Progenitor cell of endocrine pancreas (in vitro differentiated cells): ENCODE data around the gene DPEP2. TPM values are rescaled to one million over a fixed set of nuclear protein-coding genes. Genes with fewer than 3 reads are reported as not detected.
"Not testable (repeated sequence)": the region's sequence is repeated elsewhere in the genome, so short reads cannot be mapped to it uniquely, and the experiment has no call there.

Experiments
- DNase-seq: peaks from one replicate; pipeline ENCODE4 v3.0.0; 2021; ENCODE audit warnings: low spot score; ENCODE audit not compliant: unreplicated experiment
- H3K27ac Mint-ChIP-seq: 2 replicates; pipeline ENCODE4 v1.8.0; 2021; ENCODE audit warnings: mild to moderate bottlenecking, moderate library complexity, mixed read lengths
- H3K27me3 Mint-ChIP-seq: 2 replicates; pipeline ENCODE4 v1.8.0; 2021; ENCODE audit warnings: mixed read lengths
- H3K36me3 Mint-ChIP-seq: 2 replicates; pipeline ENCODE4 v1.8.0; 2022; ENCODE audit warnings: mixed read lengths; ENCODE audit not compliant: insufficient read depth
- H3K4me1 Mint-ChIP-seq: 2 replicates; pipeline ENCODE4 v1.8.0; 2021; ENCODE audit warnings: low read depth, mixed read lengths
- H3K4me3 Mint-ChIP-seq: 2 replicates; pipeline ENCODE4 v1.8.0; 2021; ENCODE audit warnings: low read depth, mild to moderate bottlenecking, moderate library complexity, mixed read lengths
- H3K9me3 Mint-ChIP-seq: 2 replicates; pipeline ENCODE4 v1.8.0; 2021; ENCODE audit warnings: low read depth, mixed read lengths
- total RNA-seq: library from RNA; stranded (reverse); gene quantifications from 2 replicates; pipeline ENCODE4 v1.2.1, GENCODE V29; 2021
- TF ChIP-seq, protein P1 (sequence below): fragments of 200-600 bp; sonication (generic); IDR thresholded peaks from one replicate; pipeline ENCODE4 v1.5.0; 2021; ENCODE audit warnings: antibody characterized with exemption, mild to moderate bottlenecking; ENCODE audit not compliant: unreplicated experiment

The DPEP2 gene
- total RNA-seq, 1 donor from 2014 or later = not detected

DNA sequence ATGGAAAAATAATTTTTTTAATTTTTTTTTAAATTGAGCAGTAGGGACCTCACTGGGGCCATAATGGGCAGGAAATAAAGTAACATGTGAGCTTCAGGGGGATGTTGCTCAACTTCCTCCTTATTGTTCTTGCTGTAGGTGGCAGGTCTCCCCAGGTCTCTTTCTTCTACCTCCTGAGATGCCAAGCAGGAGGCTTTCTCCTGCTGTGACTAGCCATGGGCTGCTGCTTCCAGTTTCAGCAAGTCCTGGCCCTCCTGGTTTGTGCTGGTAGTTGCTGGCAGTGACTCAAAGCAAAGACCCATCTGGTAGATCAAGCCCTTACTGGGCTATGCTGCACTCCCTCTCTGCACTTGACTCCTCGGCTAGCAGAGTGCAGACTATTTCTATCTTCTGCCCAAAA, 14.2 kb upstream of the DPEP2 start:
- H3K9me3 Mint-ChIP-seq = no peaks in the 10 kb centered on the region
- H3K4me1 Mint-ChIP-seq = no peaks in the 10 kb centered on the region
- no peak overlapping the region for H3K27ac Mint-ChIP-seq
- no peak overlapping the region for H3K4me3 Mint-ChIP-seq
- no peak for DNase-seq
- H3K36me3 Mint-ChIP-seq = no peaks in the 10 kb centered on the region
- TF ChIP-seq, protein P1, sequence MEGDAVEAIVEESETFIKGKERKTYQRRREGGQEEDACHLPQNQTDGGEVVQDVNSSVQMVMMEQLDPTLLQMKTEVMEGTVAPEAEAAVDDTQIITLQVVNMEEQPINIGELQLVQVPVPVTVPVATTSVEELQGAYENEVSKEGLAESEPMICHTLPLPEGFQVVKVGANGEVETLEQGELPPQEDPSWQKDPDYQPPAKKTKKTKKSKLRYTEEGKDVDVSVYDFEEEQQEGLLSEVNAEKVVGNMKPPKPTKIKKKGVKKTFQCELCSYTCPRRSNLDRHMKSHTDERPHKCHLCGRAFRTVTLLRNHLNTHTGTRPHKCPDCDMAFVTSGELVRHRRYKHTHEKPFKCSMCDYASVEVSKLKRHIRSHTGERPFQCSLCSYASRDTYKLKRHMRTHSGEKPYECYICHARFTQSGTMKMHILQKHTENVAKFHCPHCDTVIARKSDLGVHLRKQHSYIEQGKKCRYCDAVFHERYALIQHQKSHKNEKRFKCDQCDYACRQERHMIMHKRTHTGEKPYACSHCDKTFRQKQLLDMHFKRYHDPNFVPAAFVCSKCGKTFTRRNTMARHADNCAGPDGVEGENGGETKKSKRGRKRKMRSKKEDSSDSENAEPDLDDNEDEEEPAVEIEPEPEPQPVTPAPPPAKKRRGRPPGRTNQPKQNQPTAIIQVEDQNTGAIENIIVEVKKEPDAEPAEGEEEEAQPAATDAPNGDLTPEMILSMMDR = no peak
- H3K27me3 Mint-ChIP-seq = peaks cover 9% of the 10 kb centered on the region

DNA sequence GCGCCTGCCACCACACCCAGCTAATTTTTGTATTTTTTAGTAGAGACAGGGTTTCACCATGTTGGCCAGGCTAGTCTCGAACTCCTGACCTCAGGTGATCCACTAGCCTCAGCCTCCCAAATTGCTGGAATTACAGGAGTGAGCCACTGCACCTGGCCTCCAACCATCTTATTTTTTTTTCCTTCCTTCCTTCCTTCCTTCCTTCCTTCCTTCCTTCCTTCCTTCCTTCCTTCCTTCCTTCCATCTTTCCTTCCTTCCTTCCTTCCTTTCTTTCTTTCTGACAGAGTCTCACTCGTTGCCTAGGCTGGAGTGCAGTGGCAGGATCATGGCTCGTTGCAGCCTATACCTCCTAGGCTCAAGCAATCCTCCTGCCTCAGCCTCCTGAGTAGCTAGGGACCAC, 10.6 kb upstream of the DPEP2 start:
- not testable (repeated sequence) for H3K4me1 Mint-ChIP-seq, DNase-seq, H3K27ac Mint-ChIP-seq

DNA sequence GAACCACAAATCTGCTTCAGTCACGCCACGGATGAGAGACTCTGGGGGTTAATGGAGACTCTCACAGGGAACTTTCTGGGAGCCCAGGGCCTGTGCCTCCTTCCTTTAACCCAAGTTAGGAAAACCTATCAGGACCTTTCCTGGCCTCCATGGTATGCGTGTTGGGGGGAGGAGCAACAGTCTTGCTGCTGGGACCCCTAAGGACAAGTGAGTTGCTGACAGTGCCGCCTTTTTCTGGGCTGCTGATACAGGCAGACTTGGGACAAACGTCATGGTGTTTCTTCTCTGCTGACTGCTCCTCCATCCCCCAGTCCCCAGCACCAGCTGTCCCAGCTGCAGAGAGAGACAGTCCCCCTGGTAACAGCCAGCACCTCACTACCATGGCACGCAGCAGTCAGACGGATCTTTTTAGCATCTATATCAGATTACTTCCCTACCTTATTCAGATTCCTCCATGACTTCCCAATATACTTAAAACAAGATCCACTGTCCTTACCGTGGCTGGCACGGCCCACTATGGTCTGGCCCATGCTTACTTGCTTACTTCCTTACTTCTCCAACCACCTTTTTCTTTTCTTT, 10.0 kb upstream of the DPEP2 start:
- Mint-ChIP-seq H3K4me3 (no peak overlapping the region), H3K27ac (no peak overlapping the region), H3K4me1 (no peaks in the 10 kb centered on the region), H3K9me3 (no peaks in the 10 kb centered on the region), H3K27me3 (peaks cover 7% of the 10 kb centered on the region), H3K36me3 (no peaks in the 10 kb centered on the region)
- TF ChIP-seq, protein P1 = no peak
- no peak for DNase-seq

More for the DNA sequence above, 10.6 kb upstream of the DPEP2 start:
- not testable (repeated sequence) for H3K36me3 Mint-ChIP-seq, H3K9me3 Mint-ChIP-seq, H3K4me3 Mint-ChIP-seq, H3K27me3 Mint-ChIP-seq

DNA sequence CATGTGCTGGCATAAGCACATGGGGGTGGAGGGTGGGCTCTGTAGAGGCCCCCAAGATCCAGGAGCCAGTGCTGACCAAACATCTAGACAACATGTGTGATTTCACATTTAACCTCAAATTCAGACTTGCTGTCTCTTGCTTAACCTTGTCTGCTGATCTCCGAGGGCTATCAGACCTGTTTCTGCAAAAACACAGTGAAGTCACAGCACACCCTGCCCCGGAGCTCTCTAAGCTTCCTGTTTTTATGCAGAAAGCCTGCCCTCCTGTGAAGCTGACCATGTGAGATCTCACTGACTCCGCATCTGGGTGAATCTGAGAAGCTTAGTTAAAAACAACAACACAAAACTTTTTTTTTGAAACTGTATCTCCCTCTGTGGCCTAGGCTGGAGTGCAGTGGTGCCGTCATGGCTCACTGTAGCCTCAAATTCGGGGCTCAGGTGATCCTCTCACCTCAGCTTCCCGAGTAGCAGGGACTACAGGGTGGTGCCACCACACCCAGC, 6.6 kb upstream of the DPEP2 start:
- no peak overlapping the region for H3K27ac Mint-ChIP-seq
- H3K9me3 Mint-ChIP-seq = no peaks in the 10 kb centered on the region
- no peak for DNase-seq
- H3K36me3 Mint-ChIP-seq = no peaks in the 10 kb centered on the region
- peaks cover 3% of the 10 kb centered on the region for H3K27me3 Mint-ChIP-seq
- H3K4me3 Mint-ChIP-seq = no peak overlapping the region
- TF ChIP-seq, protein P1 = no peak
- no peaks in the 10 kb centered on the region for H3K4me1 Mint-ChIP-seq

DNA sequence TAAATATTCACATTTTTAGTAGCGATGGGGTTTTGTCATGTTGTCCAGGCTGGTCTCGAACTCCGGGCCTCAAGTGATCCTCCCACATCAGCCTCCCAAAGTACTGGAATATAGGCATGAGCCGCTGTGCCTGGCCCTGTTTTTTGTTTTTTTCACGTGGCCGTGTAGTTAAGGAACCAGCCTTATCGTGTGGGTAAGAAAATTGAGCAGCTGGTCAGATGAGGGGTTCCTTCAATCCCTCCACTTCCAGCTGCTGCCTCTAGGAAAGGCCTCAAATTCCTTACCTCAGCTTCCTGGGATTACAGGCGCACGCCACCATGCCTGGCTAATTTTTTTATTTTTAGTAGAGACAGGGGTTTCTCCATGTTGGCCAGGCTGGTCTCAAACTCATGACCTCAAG, 5.9 kb upstream of the DPEP2 start:
- no peaks in the 10 kb centered on the region for H3K4me1 Mint-ChIP-seq
- DNase-seq = no peak
- no peaks in the 10 kb centered on the region for H3K27me3 Mint-ChIP-seq
- H3K4me3 Mint-ChIP-seq = no peak overlapping the region
- TF ChIP-seq, protein P1 = no peak
- H3K9me3 Mint-ChIP-seq = no peaks in the 10 kb centered on the region
- H3K36me3 Mint-ChIP-seq = no peaks in the 10 kb centered on the region
- no peak overlapping the region for H3K27ac Mint-ChIP-seq

DNA sequence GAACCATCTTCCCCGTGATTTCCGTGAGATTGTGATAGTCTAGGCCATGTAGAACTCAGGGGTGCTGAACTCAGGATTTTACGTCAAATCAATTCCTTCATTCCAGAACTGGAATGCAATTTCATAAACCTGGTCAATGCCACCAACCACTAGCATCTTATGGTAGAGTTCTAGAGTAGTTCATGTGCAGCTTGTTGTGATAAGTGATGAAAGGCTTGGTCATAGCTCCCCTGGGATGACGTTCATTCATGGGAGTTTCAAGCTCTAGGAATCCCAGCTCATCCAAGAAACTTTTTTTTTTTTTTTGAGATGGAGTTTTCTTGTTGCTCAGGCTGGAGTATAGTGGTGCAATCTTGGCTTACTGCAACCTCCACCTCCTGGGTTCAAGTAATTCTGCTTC, 3.7 kb upstream of the DPEP2 start:
- Mint-ChIP-seq H3K27ac (no peak overlapping the region), H3K4me1 (no peaks in the 10 kb centered on the region), H3K4me3 (no peak overlapping the region), H3K27me3 (no peaks in the 10 kb centered on the region), H3K36me3 (no peaks in the 10 kb centered on the region), H3K9me3 (no peaks in the 10 kb centered on the region)
- TF ChIP-seq, protein P1 = no peak
- DNase-seq = no peak
